ENCODE measurements around the gene INPP1. TPM values are rescaled to one million over a fixed set of nuclear protein-coding genes. Genes with fewer than 3 reads are reported as not detected.

INPP1 gene
- total RNA-seq, 1 experiment from 2014 or later = 2.3 TPM

DNA sequence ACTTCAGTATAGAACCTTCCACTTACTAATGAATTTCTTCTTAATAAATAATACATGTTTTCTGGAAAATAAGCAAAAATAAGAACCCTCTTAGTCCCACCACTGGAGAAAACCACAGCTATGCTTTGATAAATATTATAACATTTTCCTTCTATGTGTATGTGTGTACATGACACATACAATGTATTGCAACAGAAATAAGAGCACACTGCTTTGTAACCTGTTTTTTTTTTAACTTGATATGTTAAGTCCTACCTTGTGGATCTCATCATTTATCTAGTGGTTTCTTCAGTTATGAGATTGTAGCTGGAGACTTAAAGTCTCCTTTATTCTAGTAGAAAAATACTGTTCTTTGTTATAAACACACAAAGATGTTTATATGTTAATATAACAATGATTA, 17.2 kb downstream of the INPP1 start (continued):
- TF ChIP-seq OVOL2 (CRISPR knock-in tag; IDR thresholded peaks at IDR 0.05; ENCODE audit: borderline replicate concordance) = no peak
- TF ChIP-seq, protein P1, sequence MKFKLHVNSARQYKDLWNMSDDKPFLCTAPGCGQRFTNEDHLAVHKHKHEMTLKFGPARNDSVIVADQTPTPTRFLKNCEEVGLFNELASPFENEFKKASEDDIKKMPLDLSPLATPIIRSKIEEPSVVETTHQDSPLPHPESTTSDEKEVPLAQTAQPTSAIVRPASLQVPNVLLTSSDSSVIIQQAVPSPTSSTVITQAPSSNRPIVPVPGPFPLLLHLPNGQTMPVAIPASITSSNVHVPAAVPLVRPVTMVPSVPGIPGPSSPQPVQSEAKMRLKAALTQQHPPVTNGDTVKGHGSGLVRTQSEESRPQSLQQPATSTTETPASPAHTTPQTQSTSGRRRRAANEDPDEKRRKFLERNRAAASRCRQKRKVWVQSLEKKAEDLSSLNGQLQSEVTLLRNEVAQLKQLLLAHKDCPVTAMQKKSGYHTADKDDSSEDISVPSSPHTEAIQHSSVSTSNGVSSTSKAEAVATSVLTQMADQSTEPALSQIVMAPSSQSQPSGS (CRISPR knock-in tag; IDR thresholded peaks at IDR 0.05; ENCODE audit: borderline replicate concordance, low read depth) = no peak
- TF ChIP-seq, protein P2, sequence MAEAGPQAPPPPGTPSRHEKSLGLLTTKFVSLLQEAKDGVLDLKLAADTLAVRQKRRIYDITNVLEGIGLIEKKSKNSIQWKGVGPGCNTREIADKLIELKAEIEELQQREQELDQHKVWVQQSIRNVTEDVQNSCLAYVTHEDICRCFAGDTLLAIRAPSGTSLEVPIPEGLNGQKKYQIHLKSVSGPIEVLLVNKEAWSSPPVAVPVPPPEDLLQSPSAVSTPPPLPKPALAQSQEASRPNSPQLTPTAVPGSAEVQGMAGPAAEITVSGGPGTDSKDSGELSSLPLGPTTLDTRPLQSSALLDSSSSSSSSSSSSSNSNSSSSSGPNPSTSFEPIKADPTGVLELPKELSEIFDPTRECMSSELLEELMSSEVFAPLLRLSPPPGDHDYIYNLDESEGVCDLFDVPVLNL (CRISPR knock-in tag; IDR thresholded peaks at IDR 0.05; ENCODE audit: borderline replicate concordance, low read depth) = no peak
- TF ChIP-seq, protein P3, sequence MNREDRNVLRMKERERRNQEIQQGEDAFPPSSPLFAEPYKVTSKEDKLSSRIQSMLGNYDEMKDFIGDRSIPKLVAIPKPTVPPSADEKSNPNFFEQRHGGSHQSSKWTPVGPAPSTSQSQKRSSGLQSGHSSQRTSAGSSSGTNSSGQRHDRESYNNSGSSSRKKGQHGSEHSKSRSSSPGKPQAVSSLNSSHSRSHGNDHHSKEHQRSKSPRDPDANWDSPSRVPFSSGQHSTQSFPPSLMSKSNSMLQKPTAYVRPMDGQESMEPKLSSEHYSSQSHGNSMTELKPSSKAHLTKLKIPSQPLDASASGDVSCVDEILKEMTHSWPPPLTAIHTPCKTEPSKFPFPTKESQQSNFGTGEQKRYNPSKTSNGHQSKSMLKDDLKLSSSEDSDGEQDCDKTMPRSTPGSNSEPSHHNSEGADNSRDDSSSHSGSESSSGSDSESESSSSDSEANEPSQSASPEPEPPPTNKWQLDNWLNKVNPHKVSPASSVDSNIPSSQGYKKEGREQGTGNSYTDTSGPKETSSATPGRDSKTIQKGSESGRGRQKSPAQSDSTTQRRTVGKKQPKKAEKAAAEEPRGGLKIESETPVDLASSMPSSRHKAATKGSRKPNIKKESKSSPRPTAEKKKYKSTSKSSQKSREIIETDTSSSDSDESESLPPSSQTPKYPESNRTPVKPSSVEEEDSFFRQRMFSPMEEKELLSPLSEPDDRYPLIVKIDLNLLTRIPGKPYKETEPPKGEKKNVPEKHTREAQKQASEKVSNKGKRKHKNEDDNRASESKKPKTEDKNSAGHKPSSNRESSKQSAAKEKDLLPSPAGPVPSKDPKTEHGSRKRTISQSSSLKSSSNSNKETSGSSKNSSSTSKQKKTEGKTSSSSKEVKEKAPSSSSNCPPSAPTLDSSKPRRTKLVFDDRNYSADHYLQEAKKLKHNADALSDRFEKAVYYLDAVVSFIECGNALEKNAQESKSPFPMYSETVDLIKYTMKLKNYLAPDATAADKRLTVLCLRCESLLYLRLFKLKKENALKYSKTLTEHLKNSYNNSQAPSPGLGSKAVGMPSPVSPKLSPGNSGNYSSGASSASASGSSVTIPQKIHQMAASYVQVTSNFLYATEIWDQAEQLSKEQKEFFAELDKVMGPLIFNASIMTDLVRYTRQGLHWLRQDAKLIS (CRISPR knock-in tag; IDR thresholded peaks at IDR 0.05; ENCODE audit: borderline replicate concordance) = no peak

DNA sequence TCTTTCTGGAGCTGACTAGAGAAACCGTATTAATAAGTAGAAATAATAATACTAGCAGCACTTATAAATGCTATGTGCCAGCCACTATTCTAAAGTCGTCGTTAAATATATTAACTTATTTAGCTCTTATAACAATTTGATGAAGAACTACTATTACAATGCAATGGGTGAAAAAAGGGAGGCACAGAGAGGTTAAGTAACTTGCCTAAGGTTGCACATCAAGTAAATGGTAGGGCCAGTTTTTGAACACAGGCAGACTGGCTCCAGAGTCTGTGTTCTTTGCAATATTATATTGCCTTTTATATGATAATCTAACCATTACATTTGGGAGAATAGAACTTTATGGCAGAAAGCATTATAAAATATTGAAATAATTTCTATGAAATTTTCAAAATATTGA, 17.6 kb downstream of the INPP1 start:
- H3K27ac Mint-ChIP-seq = no peak overlapping the region
- ChIA-PET POLR2A (no interaction called here), CTCF (no interaction called here)
- H3K4me3 Mint-ChIP-seq = no peak overlapping the region
- DNase-seq (ENCODE audit: low spot score) (no peak), ATAC-seq (no peak)
- H3K9me3 Mint-ChIP-seq = no peaks in the 10 kb centered on the region
- H3K36me3 Mint-ChIP-seq = no peaks in the 10 kb centered on the region
- H3K27me3 Mint-ChIP-seq (ENCODE audit: low read depth) = no peaks in the 10 kb centered on the region
- H3K4me1 Mint-ChIP-seq = peaks cover 10% of the 10 kb centered on the region
- TF ChIP-seq, protein P4, sequence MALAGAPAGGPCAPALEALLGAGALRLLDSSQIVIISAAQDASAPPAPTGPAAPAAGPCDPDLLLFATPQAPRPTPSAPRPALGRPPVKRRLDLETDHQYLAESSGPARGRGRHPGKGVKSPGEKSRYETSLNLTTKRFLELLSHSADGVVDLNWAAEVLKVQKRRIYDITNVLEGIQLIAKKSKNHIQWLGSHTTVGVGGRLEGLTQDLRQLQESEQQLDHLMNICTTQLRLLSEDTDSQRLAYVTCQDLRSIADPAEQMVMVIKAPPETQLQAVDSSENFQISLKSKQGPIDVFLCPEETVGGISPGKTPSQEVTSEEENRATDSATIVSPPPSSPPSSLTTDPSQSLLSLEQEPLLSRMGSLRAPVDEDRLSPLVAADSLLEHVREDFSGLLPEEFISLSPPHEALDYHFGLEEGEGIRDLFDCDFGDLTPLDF (CRISPR knock-in tag; IDR thresholded peaks at IDR 0.05) = no peak
- TF ChIP-seq, protein P5, sequence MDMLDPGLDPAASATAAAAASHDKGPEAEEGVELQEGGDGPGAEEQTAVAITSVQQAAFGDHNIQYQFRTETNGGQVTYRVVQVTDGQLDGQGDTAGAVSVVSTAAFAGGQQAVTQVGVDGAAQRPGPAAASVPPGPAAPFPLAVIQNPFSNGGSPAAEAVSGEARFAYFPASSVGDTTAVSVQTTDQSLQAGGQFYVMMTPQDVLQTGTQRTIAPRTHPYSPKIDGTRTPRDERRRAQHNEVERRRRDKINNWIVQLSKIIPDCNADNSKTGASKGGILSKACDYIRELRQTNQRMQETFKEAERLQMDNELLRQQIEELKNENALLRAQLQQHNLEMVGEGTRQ (CRISPR knock-in tag; IDR thresholded peaks at IDR 0.05) = no peak
- TF ChIP-seq, protein P2 (CRISPR knock-in tag; IDR thresholded peaks at IDR 0.05; ENCODE audit: borderline replicate concordance, low read depth) = no peak
- no peak for TF ChIP-seq NR3C1 (CRISPR knock-in tag; conservative IDR thresholded peaks at IDR 0.05; ENCODE audit: low read depth)
- no peak for TF ChIP-seq ZNF423 (CRISPR knock-in tag; IDR thresholded peaks at IDR 0.05)
- TF ChIP-seq ETV6 (CRISPR knock-in tag; IDR thresholded peaks at IDR 0.05) = no peak
- TF ChIP-seq, protein P3 (CRISPR knock-in tag; IDR thresholded peaks at IDR 0.05; ENCODE audit: borderline replicate concordance) = no peak
- TF ChIP-seq, protein P6, sequence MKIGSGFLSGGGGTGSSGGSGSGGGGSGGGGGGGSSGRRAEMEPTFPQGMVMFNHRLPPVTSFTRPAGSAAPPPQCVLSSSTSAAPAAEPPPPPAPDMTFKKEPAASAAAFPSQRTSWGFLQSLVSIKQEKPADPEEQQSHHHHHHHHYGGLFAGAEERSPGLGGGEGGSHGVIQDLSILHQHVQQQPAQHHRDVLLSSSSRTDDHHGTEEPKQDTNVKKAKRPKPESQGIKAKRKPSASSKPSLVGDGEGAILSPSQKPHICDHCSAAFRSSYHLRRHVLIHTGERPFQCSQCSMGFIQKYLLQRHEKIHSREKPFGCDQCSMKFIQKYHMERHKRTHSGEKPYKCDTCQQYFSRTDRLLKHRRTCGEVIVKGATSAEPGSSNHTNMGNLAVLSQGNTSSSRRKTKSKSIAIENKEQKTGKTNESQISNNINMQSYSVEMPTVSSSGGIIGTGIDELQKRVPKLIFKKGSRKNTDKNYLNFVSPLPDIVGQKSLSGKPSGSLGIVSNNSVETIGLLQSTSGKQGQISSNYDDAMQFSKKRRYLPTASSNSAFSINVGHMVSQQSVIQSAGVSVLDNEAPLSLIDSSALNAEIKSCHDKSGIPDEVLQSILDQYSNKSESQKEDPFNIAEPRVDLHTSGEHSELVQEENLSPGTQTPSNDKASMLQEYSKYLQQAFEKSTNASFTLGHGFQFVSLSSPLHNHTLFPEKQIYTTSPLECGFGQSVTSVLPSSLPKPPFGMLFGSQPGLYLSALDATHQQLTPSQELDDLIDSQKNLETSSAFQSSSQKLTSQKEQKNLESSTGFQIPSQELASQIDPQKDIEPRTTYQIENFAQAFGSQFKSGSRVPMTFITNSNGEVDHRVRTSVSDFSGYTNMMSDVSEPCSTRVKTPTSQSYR (CRISPR knock-in tag; IDR thresholded peaks at IDR 0.05) = no peak
- no peak for TF ChIP-seq NFE2L1 (CRISPR knock-in tag; IDR thresholded peaks at IDR 0.05)
- TF ChIP-seq SOX15 (CRISPR knock-in tag; IDR thresholded peaks at IDR 0.05) = no peak
- TF ChIP-seq, protein P7, sequence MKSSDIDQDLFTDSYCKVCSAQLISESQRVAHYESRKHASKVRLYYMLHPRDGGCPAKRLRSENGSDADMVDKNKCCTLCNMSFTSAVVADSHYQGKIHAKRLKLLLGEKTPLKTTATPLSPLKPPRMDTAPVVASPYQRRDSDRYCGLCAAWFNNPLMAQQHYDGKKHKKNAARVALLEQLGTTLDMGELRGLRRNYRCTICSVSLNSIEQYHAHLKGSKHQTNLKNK (CRISPR knock-in tag; IDR thresholded peaks at IDR 0.05) = no peak
- TF ChIP-seq, protein P8, sequence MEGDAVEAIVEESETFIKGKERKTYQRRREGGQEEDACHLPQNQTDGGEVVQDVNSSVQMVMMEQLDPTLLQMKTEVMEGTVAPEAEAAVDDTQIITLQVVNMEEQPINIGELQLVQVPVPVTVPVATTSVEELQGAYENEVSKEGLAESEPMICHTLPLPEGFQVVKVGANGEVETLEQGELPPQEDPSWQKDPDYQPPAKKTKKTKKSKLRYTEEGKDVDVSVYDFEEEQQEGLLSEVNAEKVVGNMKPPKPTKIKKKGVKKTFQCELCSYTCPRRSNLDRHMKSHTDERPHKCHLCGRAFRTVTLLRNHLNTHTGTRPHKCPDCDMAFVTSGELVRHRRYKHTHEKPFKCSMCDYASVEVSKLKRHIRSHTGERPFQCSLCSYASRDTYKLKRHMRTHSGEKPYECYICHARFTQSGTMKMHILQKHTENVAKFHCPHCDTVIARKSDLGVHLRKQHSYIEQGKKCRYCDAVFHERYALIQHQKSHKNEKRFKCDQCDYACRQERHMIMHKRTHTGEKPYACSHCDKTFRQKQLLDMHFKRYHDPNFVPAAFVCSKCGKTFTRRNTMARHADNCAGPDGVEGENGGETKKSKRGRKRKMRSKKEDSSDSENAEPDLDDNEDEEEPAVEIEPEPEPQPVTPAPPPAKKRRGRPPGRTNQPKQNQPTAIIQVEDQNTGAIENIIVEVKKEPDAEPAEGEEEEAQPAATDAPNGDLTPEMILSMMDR (IDR thresholded peaks at IDR 0.05) = no peak
- no peak for TF ChIP-seq ZNF219 (CRISPR knock-in tag; IDR thresholded peaks at IDR 0.05; ENCODE audit: borderline replicate concordance)
- TF ChIP-seq TEAD4 (CRISPR knock-in tag; IDR thresholded peaks at IDR 0.05) = no peak

Data from WTC11 (cell line).